ENCODE results near the gene KCNN2. TPM values are rescaled to one million over a fixed set of nuclear protein-coding genes. Genes with fewer than 3 reads are reported as not detected.

KCNN2 gene
- total and polyA plus RNA-seq, 4 donors: 0.09 to 4.6 (median 3.0) TPM

GRCh38 chr5:114330916-114331531 is 30.8 kb upstream of the KCNN2 start:
- no peak for DNase-seq (ENCODE audit: low spot score)
- Histone ChIP-seq H3K4me3 (ENCODE audit: low read depth in 1 of 3, low read length in 3 of 3) (no peak overlapping the region), H3K27me3 (ENCODE audit: control insufficient read depth in 4 of 4, insufficient read depth in 4 of 4, low read length in 3 of 4) (no peaks in the 10 kb centered on the region), H3K9me3 (ENCODE audit: control insufficient read depth in 4 of 4, low read length in 3 of 4) (no peaks in the 10 kb centered on the region), H3K4me1 (ENCODE audit: control insufficient read depth in 4 of 4, insufficient read depth in 4 of 4, low read length in 3 of 4) (no peaks in the 10 kb centered on the region), H3K9ac (ENCODE audit: low read depth in 1 of 2, low read length in 2 of 2) (no peak overlapping the region), H3K36me3 (ENCODE audit: control insufficient read depth in 4 of 4, insufficient read depth in 3 of 4, low read depth in 1 of 4, low read length in 3 of 4) (no peaks in the 10 kb centered on the region), H3K27ac (ENCODE audit: low read depth in 1 of 2, low read length in 2 of 2) (no peak overlapping the region)
- TF ChIP-seq REST (IDR thresholded peaks at IDR 0.05) (no peak), SP1 (IDR thresholded peaks at IDR 0.05) (no peak), NR2F2 (IDR thresholded peaks at IDR 0.05) (no peak), YY1 (IDR thresholded peaks at IDR 0.05) (no peak), GABPA (IDR thresholded peaks at IDR 0.05 in 1 of 2, conservative IDR thresholded peaks at IDR 0.05 in 1 of 2) (no peak), ZBTB33 (IDR thresholded peaks at IDR 0.05) (no peak), ATF3 (IDR thresholded peaks at IDR 0.05) (no peak), MAX (IDR thresholded peaks at IDR 0.05) (no peak), CTCF (IDR thresholded peaks at IDR 0.05; ENCODE audit: low read depth, low read length, missing input control) (no peak), HNF4G (IDR thresholded peaks at IDR 0.05) (no peak), RXRA (IDR thresholded peaks at IDR 0.05) (no peak), EGR1 (IDR thresholded peaks at IDR 0.05; ENCODE audit: low read depth in 2 of 2) (no peak), FOXA2 (IDR thresholded peaks at IDR 0.05) (no peak), HNF4A (conservative IDR thresholded peaks at IDR 0.05) (no peak)
- WGBS: 89% methylated on average over 7 of the region's 7 CpGs

GRCh38 chr5:114332493-114332892 is 29.4 kb upstream of the KCNN2 start:
- TF ChIP-seq EGR1 (IDR thresholded peaks at IDR 0.05; ENCODE audit: low read depth in 2 of 2): no peak
- TF ChIP-seq RXRA (IDR thresholded peaks at IDR 0.05): no peak
- no peak for TF ChIP-seq ATF3 (IDR thresholded peaks at IDR 0.05)
- no peak for TF ChIP-seq ZBTB33 (IDR thresholded peaks at IDR 0.05)
- no peak for TF ChIP-seq HNF4G (IDR thresholded peaks at IDR 0.05)
- TF ChIP-seq GABPA (IDR thresholded peaks at IDR 0.05 in 1 of 2, conservative IDR thresholded peaks at IDR 0.05 in 1 of 2): no peak
- no peak for TF ChIP-seq NR2F2 (IDR thresholded peaks at IDR 0.05)
- TF ChIP-seq JUND (IDR thresholded peaks at IDR 0.05): no peak
- no peak for TF ChIP-seq FOXA2 (IDR thresholded peaks at IDR 0.05)
- TF ChIP-seq SP1 (IDR thresholded peaks at IDR 0.05): no peak
- no peak for TF ChIP-seq MAX (IDR thresholded peaks at IDR 0.05)
- no peak for DNase-seq (ENCODE audit: low spot score)
- Histone ChIP-seq H3K27me3 (ENCODE audit: control insufficient read depth in 4 of 4, insufficient read depth in 4 of 4, low read length in 3 of 4) (no peaks in the 10 kb centered on the region), H3K9me3 (ENCODE audit: control insufficient read depth in 4 of 4, low read length in 3 of 4) (no peaks in the 10 kb centered on the region), H3K27ac (ENCODE audit: low read depth in 1 of 2, low read length in 2 of 2) (no peak overlapping the region), H3K36me3 (ENCODE audit: control insufficient read depth in 4 of 4, insufficient read depth in 3 of 4, low read depth in 1 of 4, low read length in 3 of 4) (no peaks in the 10 kb centered on the region), H3K4me3 (ENCODE audit: low read depth in 1 of 3, low read length in 3 of 3) (no peak overlapping the region), H3K4me1 (ENCODE audit: control insufficient read depth in 4 of 4, insufficient read depth in 4 of 4, low read length in 3 of 4) (no peaks in the 10 kb centered on the region), H3K9ac (ENCODE audit: low read depth in 1 of 2, low read length in 2 of 2) (no peak overlapping the region)
